ENCODE measurements around the gene CLEC17A. TPM values are rescaled to one million over a fixed set of nuclear protein-coding genes. Genes with fewer than 3 reads are reported as not detected.

CLEC17A gene
- total and polyA plus RNA-seq, 2 of the 13 experiments (the other 11 are each of a cell fraction or from before 2014, with no cell fraction given): not detected

- no peak for FAIRE-seq
- no peaks in the 10 kb centered on the region for H3K36me3 ChIP-seq (replicated peaks in 1 of 2; ENCODE audit: control insufficient read depth in 1 of 2, insufficient read depth in 2 of 2, low read length in 2 of 2)
- TF ChIP-seq ZC3H13 (CRISPR knock-in tag; IDR thresholded peaks at IDR 0.05) (no peak), TRIM22 (IDR thresholded peaks at IDR 0.05) (no peak), GATAD1 (CRISPR knock-in tag; IDR thresholded peaks at IDR 0.05) (no peak), SRF (IDR thresholded peaks at IDR 0.05; ENCODE audit: low read depth, low read length) (no peak), ZBTB34 (CRISPR knock-in tag; IDR thresholded peaks at IDR 0.05) (no peak), SETDB1 (CRISPR knock-in tag; IDR thresholded peaks at IDR 0.05; ENCODE audit: borderline replicate concordance) (no peak), ZNF335 (CRISPR knock-in tag; IDR thresholded peaks at IDR 0.05) (no peak), IRF1 (CRISPR knock-in tag; IDR thresholded peaks at IDR 0.05; ENCODE audit: low read depth) (no peak), KLF12 (CRISPR knock-in tag; IDR thresholded peaks at IDR 0.05; ENCODE audit: borderline replicate concordance) (no peak), ZNF775 (CRISPR knock-in tag; IDR thresholded peaks at IDR 0.05; ENCODE audit: borderline replicate concordance) (no peak), EEA1 (CRISPR knock-in tag; IDR thresholded peaks at IDR 0.05; ENCODE audit: borderline replicate concordance) (no peak), BATF2 (CRISPR knock-in tag; IDR thresholded peaks at IDR 0.05) (no peak), DMTF1 (CRISPR knock-in tag; IDR thresholded peaks at IDR 0.05) (no peak)
- CTCF ChIA-PET (ENCODE audit: low intra/inter-chr PET ratio, low total read pairs): no interaction called here
- no peaks in the 10 kb centered on the region for H3K27me3 ChIP-seq (ENCODE audit: control insufficient read depth in 1 of 2, insufficient read depth in 2 of 2, low read length in 2 of 2)
- 47% methylated on average over 11 of the region's 11 CpGs for WGBS (ENCODE audit: low lambda C conversion rate)
- in situ Hi-C loops (cut with HindIII; ENCODE audit: extremely low pct_ligation_motif_present, low pct_unique_long_range_greater_than_20kb): no loop called here
- no peaks in the 10 kb centered on the region for H3K9me3 ChIP-seq (ENCODE audit: low read length)
- no peaks in the 10 kb centered on the region for H3K79me2 ChIP-seq (ENCODE audit: insufficient read depth, low read length)
- POLR2A ChIA-PET: no interaction called here
- H4K20me1 ChIP-seq (ENCODE audit: insufficient read depth, low read length): no peaks in the 10 kb centered on the region
- DNase-seq (ENCODE audit: low spot score): no peak
- no TSS peak for BruUV-seq (replicated peaks)
- intact Hi-C loops (cut with micrococcal nuclease; ENCODE audit: unreplicated experiment): no loop called here
- H3K9ac ChIP-seq (ENCODE audit: insufficient read depth, low read depth, low read length): no peak overlapping the region
- no peak for ATAC-seq
- H2AFZ ChIP-seq (ENCODE audit: low read length): no peak overlapping the region
- no peak overlapping the region for H3K27ac ChIP-seq (ENCODE audit: extremely low read length, insufficient read depth, low read length)
- no peak overlapping the region for H3K4me2 ChIP-seq (ENCODE audit: low read depth, low read length)
- H3K4me1 ChIP-seq (ENCODE audit: insufficient read depth, low read length): 0 out of 2 replicates have a peak, but pooled peaks cover 13% of the 10 kb centered on the region
- no peak overlapping the region for H3K4me3 ChIP-seq (replicated peaks in 1 of 3; ENCODE audit: insufficient read depth in 1 of 3, low read depth in 2 of 3, low read length in 3 of 3)
Measured at GRCh38 chr19:14655726-14656125, 72.8 kb downstream of the CLEC17A start.
